ENCODE measurements around the gene CRHR1.

GRCh38 chr17:45833920-45834319 is 49.8 kb downstream of the CRHR1 start:
- no peak for TF ChIP-seq CTCF (conservative IDR thresholded peaks at IDR 0.05; ENCODE audit: low read depth, low read length)
- TF ChIP-seq EZH2 (IDR thresholded peaks at IDR 0.05; ENCODE audit: low read length, unreplicated experiment) = no peak
- TF ChIP-seq EZH2phosphoT487 (IDR thresholded peaks at IDR 0.05; ENCODE audit: borderline replicate concordance, low read length) = no peak

All from PC-3 (cell line).